ENCODE results near the gene OR2J1.
"Not testable (repeated sequence)": the region's sequence is repeated elsewhere in the genome, so short reads cannot be mapped to it uniquely, and the experiment has no call there.

OR2J1 gene

DNA sequence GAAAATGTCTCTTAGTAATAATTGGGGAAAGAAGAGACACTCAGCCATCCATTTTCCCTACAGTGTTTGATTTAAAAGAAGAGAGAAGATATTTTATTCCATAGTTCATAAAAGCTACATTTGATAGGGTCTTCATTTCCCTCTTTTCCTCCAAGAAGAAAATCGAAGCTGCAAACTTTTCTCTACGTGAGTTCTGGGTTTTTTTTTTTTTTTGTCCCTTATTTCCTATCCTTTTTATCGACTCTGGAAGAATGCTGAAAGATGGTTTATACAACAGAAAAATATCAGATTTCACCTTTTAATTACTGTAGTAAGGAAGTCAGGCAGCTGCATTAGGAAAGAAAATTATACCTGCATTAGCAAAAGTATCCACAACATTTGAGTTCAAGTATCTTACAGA is at the start of gene OR2J1:
Gene OR2J1 (plus strand): TSS at position 301 of the 400 bp plus-strand sequence. CDS start 1,453 bp downstream, outside the sequence.
- DNase-seq (ENCODE audit: low read depth, low spot score) = no peak

DNA sequence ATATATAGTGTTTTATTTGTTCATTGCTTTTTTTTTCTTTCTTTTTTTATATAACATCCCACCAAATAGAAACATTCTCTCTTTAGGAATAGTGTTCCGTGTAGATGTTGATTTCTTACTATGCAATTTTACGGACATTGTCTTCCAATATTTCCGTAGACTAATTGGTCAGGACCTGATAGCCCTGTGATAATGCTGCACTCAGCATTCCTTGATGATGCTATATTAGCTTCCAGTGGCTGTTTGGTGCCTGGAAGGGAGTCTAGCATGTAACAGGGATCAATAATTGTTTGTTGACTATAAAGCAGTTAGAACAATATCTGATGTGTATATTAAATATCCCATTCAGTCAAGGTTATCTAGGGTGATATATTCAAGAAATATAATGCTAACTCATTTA is 47.6 kb upstream of the OR2J1 start:
- DNase-seq (ENCODE audit: low read depth, low spot score) = no peak

DNA sequence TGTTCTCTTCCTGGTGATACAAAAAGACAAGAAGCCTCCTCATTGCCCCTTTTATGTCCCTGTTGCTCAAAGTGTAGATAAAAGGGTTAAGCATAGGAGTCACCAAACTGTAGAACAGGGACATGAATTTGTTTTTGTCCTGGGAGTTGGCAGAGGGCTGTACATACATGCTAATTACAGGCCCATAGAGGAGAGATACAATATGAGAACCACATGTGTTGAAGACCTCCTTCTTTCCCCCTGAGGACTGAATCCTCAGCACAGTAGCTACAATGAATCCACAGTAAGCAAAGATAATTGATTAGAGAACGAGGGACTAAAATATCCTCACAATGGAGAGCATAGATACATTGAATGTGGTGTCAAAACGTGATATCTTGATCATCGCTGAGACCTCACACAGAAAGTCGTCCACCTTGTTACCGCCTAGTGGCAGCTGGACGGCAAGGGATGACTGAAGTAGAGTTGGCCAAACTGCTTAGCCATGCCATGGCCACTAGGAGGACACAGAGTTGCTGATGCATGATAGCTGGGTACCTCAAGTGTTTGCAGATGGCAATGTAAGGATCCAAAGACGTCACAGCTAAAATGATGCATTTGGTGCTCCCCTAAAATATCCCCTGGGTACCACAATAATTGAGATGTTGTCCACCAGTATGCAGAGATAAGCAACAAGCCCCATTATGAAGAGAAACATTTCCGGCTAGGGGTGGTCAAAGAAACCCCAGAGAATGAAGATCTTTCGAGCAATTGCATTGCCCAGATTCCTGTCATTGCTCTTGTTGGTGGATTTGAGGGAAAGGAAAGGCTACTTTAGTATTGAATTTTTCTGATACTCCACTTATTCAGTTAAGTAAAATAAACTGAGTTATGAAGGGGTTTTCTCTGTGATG is 27.2 kb upstream of the OR2J1 start:
- DNase-seq (ENCODE audit: low read depth, low spot score) = no peak

DNA sequence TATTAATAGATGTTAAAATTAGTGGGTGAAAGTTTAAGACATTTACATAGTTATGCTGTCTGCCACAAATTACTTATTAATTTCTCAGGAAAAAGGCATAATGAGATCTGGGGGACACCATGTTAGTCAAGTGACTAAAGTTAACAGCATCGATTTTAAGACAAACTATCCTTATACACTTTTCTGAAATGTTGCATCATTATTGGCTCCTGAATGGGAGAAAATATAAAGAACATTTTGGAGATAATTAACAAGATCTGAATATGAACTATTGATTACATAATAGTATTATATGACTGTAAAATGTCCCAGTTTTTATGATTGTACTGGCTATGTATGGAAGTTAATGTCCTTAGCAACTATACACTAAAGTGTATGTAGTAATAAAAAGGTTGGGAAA is 20.1 kb upstream of the OR2J1 start:
- DNase-seq (ENCODE audit: low read depth, low spot score) = no peak

DNA sequence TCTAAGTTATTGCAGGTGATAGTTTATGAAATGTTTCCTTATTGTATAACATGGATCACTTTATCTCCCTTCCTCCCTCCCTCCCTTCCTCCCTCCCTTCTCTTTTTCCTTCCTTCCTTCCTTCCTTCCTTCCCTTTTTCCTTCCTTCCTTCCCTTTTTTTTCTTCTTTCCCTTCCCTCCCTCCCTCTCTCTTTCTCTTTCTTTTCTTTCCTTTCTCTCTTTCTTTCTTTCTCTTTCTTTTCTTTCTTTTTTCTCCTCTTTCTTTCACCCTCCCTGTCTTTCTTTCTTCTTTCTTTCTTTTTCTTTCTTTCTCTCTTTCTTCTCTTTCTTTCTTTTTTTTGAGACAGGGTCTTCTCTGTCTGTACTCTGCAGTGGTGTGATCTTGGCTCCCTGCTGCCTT is 18.0 kb upstream of the OR2J1 start:
- no peak for DNase-seq (ENCODE audit: low read depth, low spot score)

DNA sequence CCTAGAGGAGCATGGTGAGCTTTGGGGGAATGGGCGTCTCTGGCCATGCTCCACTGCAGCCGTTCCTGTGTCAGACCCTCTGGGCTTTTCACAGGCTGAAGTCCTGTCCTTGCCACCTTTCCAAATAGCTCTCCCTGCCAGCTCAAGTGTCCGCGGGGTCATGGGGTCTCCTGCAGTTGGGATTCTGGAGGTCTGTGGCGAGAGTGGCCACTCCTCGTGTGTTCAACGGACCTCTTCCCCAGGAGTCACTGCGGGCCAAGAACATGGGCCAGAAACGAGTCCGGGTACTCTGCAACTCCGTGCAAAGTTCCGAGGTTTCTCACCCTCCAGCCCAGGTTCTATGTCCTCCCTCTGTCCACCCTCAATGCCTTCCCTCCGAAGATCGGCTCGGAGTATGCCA is 16.8 kb upstream of the OR2J1 start:
- no peak for DNase-seq (ENCODE audit: low read depth, low spot score)

DNA sequence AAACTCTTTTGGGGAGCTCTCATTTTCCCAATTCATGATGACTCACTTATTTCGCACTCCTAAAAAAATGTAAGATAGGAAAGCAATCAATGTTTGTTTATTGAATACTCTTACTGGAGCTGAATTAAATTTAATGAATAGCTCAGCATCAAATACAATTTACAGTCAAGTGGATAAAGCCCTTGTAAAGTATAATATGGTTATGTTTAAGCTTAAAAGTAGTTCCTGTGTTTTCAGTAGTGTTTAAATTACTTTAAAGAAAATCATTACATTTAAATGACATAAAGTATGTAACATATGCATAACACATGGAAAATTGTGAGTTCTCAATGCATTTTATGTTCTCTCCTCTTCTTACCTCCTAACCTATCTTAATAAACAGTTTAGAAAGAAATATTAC is 12.1 kb upstream of the OR2J1 start, which contains the start of gene OR2B3:
Gene OR2B3 (minus strand): TSS at position 101 of the 400 bp plus-strand sequence. CDS start 65 bp downstream, at position 36.
- no peak for DNase-seq (ENCODE audit: low read depth, low spot score)

DNA sequence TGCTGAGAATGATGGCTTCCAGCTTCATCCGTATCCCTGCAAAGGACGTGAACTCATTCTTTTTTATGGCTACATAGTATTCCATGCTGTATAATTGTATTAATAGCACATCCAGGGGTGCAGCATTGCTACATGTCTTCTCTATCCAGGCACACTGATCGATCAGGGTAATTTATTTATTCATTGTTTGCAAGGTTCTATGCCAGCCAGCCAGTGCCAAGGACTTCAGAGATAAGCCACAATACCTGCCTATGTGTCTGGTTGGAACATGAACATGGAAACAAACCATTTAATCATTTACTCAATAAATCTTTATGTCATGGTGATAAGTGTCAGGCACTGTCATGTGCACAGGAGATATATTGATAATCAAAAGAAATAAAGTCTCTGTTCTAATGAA is 6.3 kb upstream of the OR2J1 start:
- DNase-seq (ENCODE audit: low read depth, low spot score) = no peak

DNA sequence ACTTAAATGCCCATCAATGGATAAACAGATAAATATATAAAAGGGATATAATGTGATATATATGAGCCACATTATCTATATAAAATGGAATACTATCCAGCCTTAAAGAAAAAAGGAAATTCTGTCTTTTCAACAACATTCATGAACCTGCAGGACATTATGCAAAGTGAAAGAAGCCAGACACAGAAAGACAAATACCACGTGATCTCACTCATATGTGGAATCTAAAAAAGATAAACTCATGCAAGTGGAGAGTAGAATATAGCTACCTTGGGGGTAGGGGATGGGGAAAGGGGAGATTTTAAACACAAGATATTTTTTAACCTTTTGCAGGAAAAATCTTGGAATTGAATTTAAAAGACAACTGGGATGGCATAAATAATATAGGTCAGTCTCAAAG is 1.5 kb upstream of the OR2J1 start:
- DNase-seq (ENCODE audit: low read depth, low spot score) = no peak

DNA sequence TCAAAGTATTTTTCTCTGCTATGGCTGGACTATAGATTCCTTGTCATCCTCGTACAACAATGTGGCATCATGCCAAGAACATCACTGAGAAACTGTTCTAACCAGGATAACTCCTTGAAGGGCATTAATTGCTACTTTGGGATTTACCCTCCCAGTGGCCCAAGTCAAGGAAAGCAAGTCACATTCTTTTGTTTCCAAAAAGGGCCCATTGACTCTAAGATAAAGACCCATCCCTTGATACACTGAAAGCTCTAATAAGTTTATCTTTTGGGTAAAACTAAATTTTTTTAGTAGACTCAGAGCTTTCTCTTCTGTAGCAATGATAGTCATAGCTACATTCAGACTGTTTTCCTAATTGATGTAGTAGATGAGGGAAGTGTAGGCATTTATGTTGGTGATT is 8.5 kb downstream of the OR2J1 start, which contains the start of gene OR2J3:
Gene OR2J3 (plus strand): TSS at position 301 of the 400 bp plus-strand sequence. CDS start 3,833 bp downstream, outside the sequence.
- no peak for DNase-seq (ENCODE audit: low read depth, low spot score)

DNA sequence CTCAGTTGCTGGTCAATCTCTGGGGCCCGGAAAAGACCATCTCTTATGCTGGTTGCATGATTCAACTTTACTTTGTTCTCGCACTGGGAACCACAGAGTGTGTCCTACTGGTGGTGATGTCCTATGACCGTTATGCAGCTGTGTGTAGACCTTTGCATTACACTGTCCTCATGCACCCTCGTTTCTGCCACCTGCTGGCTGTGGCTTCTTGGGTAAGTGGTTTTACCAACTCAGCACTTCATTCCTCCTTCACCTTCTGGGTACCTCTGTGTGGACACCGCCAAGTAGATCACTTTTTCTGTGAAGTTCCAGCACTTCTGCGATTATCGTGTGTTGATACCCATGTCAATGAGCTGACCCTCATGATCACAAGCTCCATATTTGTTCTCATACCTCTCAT is 12.8 kb downstream of the OR2J1 start:
- no peak for DNase-seq (ENCODE audit: low read depth, low spot score)

DNA sequence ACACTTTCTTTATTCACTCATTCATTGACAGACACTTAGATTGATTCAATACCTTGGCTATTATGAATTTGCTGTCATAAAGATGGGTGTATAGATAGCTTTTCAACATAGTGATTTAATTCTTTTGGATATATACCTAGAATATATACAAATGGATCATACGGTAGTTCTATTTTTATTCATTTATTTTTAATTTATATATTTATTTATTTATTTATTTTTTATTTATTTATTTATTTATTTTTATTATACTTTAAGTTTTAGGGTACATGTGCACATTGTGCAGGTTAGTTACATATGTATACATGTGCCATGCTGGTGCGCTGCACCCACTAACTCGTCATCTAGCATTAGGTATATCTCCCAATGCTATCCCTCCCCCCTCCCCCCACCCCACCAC is 15.7 kb downstream of the OR2J1 start:
- DNase-seq (ENCODE audit: low read depth, low spot score) = not testable (repeated sequence)

DNA sequence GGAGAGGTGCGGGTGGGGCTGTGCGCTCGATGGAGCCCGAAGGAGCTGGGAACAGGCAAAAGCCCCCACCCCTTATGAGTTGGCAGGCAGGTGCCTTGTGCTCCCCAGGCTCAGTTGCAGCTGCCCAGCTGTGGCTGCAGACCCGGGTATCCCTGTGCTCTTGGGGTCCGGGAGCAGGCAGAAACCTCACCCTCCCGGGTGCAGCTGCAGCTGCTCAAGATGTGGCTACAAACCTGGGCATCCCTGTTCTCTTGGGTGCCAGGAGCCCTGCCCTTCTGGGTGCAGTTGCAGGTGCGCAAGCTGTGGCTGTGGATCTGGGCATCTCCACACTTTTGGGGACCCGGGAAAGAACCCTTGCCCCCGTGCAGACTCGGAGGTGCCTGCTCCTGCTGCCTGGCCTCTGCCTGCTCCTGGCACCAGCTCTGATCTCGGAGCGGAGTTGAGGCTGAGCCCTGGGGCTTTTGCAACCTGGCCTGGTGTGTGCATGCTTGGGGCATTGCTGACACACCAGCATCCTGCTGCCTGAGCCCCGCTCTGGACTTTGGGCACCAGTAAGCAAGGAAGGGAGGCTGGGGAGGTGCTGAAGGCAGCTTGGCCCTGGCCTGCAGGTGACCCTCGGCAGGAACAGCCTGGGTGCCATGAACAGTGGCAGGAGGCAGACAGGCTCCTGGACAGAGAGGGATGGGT is 30.2 kb downstream of the OR2J1 start:
- DNase-seq (ENCODE audit: low read depth, low spot score) = no peak

DNA sequence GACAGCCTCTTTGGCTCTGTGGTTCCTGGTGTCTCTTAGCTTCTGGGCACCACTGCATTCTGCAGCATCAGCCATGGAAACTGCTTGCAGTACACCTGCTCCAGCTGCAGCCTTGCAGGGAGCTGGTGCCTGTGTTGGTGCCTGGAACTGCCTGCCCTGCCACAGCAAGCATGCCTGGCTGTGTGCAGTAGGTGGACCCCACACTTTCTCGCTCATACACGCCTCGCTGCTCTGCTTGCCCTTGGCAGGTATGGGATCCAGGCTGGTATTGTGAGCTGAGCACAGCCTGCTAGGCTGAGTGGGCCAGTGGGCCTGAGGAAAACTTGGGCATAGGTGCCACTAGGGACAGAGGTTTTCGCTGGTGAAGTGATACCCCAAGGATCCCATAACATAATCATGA is 31.4 kb downstream of the OR2J1 start:
- no peak for DNase-seq (ENCODE audit: low read depth, low spot score)

DNA sequence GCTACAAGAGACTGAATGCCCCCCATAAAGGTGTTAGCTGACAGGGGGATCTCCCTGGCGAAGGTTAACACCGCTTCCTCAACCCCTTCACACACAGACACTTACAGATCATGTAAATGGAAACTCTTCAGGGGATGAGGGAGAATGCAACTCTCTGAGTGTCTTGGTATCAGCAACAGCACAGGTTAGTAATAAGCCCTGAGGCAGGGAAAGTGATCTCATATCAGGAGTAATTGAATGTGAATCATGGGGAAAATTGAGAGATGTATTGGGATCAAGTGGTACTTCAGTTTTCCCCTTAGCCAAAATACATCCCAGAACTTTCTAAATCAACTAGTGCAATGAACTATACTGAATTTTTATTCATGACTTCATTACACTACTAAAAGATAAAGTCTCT is 32.4 kb downstream of the OR2J1 start:
- no peak for DNase-seq (ENCODE audit: low read depth, low spot score)

DNA sequence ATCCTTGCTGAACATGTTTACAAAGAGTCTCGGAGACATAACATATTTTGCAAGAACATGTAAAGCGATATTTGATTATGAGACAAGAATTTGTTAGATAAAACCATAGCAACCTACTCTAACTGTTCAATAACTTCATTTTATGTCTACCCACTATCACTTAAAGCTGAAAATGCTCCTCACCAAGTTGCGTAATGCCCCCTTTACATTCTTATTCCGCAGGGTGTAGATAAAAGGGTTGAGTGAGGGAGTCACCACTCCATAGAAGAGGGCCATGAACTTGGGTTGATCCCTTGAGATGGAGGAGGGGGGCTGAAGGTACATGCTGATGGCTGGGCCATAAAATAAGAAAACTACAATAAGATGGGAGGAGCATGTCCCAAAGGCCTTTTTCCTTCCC is 38.4 kb downstream of the OR2J1 start:
- DNase-seq (ENCODE audit: low read depth, low spot score) = no peak

DNA sequence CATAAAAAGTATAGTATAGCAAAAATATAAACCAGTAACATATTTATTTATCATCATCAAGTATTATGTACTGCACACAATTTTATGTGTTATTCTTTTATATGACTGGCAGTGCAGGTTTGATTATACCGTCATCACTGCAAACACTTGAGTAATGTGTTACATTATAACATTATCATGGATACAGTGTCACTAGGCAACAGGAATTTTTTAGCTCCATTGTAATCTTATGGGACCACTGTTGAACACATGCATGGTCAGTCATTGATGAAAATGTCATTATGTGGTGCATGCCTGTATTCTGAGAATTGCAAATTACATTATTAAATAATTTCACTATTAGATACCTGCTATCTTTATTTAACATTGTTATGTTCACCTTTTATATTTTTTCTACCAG is 42.3 kb downstream of the OR2J1 start:
- DNase-seq (ENCODE audit: low read depth, low spot score) = no peak

DNA sequence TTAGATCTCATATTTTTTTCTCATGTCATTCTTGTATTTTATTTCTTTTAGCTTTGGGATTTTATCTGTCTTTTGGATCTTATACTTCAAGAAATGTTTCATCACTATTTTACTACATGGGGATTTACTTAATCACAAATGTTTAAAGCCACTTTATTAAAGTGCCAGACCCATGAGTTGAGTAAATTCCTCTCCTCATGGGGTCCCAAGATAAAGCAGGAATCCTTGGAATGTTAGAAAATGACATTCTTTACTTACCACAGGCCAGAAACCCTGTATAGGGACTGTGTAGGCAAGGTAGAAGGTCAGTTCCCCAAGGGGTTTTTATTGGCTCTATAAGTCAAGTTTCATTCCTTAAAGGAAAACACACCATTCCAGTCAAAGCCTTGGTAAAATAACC is 43.0 kb downstream of the OR2J1 start:
- DNase-seq (ENCODE audit: low read depth, low spot score) = no peak

DNA sequence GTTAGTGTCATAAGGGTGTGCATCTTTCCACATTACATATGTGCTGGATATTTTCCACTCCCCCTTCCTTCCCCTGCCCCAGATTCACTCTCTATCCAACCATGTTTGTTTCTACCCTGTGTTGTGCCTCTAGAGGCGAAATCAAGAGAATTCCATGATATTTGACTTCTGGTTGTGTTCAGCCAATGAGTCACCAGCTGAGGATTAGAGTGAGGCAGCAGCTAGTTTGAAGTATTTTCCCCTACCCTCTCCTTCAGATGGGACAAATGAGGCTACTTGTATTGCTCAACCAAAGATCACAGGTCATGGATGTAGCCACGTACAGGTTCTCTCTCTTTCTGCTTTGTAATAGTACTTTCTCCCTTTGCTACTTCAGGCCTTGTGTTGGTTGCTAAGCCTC is 46.9 kb downstream of the OR2J1 start:
- no peak for DNase-seq (ENCODE audit: low read depth, low spot score)

DNA sequence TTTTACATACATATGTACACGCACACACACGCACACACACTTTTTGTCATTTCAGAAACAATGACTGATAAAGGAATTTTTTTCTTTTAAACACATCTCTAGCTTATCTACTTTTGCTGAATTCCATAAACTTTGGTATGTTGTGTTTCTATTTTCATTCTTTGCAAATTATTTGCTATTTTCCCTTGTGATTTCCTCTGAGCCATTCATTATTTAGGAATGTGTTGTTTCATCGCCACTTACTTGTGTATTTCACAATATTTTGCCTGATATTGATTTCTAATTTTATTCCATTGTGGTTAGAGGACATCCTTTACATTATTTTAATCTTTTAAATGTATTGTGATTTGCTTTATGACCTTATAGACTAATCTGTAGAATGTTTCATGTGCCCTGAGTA is 47.8 kb downstream of the OR2J1 start:
- no peak for DNase-seq (ENCODE audit: low read depth, low spot score)

DNA sequence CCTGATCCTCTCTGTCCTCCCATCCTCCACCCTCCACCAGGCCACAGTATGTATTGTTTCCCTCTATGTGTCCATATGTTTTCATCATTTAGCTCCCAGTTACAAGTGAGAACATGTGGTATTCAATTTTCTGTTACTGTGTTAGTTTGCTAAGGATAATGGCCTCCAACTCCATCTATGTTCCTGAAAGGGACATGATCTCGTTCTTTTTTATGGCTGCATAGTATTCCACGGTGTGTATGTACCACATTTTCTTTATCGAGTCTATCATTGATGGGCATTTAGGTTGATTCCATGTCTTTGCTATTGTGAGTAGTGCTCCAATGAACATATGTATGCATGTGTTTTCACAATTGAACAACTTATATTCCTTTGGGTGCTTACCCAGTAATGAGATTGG is 50.2 kb downstream of the OR2J1 start:
- not testable (repeated sequence) for DNase-seq (ENCODE audit: low read depth, low spot score)
